HL-60 (cell line): Measurements from ENCODE around the gene HNF4A.
"Not testable (repeated sequence)": the region's sequence is repeated elsewhere in the genome, so short reads cannot be mapped to it uniquely, and the experiment has no call there.

ENCODE experiments used
- DNase-seq, 2 experiments: peaks; one replicate each; pipeline ENCODE4 v3.0.0-alpha.2; 2010 to 2020; ENCODE audit warnings: low read depth in 1 of 2, low spot score in 1 of 2
- H3K27ac ChIP-seq: fragments of 250-450 bp; sonication (Bioruptor Pico); replicated peaks from 2 replicates; pipeline ENCODE4 v1.5.1; 2020; ENCODE audit warnings: mild to moderate bottlenecking, moderate library complexity
- H3K27me3 ChIP-seq: fragments of 250-450 bp; sonication (Bioruptor Pico); 2 replicates; pipeline ENCODE4 v1.5.1; 2021; ENCODE audit warnings: mild to moderate bottlenecking, moderate library complexity; ENCODE audit not compliant: insufficient read depth, poor library complexity, severe bottlenecking
- H3K4me3 ChIP-seq: replicated peaks from 2 replicates; pipeline ENCODE4 v1.5.1; 2011; ENCODE audit warnings: mild to moderate bottlenecking, control low read depth, low read length; ENCODE audit not compliant: insufficient read depth
- GABPA ChIP-seq: IDR thresholded peaks from 2 replicates; pipeline ENCODE4 v1.6.1; 2012; ENCODE audit warnings: low read depth
- POLR2AphosphoS5 ChIP-seq: IDR thresholded peaks from 2 replicates; pipeline ENCODE4 v1.6.1; 2012; ENCODE audit warnings: low read depth
- SPI1 ChIP-seq: IDR thresholded peaks from 2 replicates; pipeline ENCODE4 v1.6.1; 2012; ENCODE audit warnings: low read depth, mild to moderate bottlenecking, borderline replicate concordance
- TF ChIP-seq, protein P1 (sequence below): IDR thresholded peaks from 2 replicates; pipeline ENCODE4 v1.6.1; 2012; ENCODE audit warnings: low read depth; ENCODE audit not compliant: insufficient replicate concordance
- TF ChIP-seq, protein P2 (sequence below): IDR thresholded peaks from one replicate; pipeline ENCODE4 v1.5.1; 2011; ENCODE audit warnings: low read length, control low read depth, inconsistent platforms; ENCODE audit not compliant: insufficient read depth

HNF4A gene

DNA sequence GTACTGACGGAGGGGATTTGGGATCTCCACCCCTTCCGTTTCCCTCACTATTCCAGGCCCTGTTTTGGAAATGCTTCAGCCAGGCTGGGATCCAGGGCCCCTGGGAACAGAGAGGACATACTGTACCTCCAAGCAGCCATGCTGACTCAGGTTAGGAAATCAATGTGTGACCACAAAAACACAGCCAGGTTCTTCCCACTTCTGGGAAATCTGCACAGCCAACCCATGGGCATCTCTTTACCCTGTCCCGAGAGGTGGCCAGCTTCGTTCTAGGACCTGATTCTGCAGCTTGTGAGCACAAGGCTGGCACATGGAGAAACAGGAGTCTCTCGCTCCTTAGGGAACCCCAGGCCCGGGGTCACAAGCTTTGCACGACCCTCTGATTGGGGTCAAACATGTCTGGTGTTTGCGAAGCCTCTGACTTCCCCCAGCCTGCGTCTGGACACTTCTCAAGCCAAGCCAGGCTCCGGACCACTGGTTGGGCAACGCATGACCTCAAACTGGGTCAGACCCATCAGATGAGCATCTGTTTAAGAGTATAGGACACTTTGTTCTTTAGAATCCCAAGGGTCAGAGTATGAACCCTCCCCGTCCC is 111.9 kb downstream of the HNF4A start:
- Histone ChIP-seq H3K27ac (no peak overlapping the region), H3K27me3 (no peaks in the 10 kb centered on the region), H3K4me3 (no peak overlapping the region)
- no peak for DNase-seq
- no peak for TF ChIP-seq GABPA
- TF ChIP-seq SPI1, result no peak
- TF ChIP-seq POLR2AphosphoS5, result no peak
- TF ChIP-seq, protein P1, sequence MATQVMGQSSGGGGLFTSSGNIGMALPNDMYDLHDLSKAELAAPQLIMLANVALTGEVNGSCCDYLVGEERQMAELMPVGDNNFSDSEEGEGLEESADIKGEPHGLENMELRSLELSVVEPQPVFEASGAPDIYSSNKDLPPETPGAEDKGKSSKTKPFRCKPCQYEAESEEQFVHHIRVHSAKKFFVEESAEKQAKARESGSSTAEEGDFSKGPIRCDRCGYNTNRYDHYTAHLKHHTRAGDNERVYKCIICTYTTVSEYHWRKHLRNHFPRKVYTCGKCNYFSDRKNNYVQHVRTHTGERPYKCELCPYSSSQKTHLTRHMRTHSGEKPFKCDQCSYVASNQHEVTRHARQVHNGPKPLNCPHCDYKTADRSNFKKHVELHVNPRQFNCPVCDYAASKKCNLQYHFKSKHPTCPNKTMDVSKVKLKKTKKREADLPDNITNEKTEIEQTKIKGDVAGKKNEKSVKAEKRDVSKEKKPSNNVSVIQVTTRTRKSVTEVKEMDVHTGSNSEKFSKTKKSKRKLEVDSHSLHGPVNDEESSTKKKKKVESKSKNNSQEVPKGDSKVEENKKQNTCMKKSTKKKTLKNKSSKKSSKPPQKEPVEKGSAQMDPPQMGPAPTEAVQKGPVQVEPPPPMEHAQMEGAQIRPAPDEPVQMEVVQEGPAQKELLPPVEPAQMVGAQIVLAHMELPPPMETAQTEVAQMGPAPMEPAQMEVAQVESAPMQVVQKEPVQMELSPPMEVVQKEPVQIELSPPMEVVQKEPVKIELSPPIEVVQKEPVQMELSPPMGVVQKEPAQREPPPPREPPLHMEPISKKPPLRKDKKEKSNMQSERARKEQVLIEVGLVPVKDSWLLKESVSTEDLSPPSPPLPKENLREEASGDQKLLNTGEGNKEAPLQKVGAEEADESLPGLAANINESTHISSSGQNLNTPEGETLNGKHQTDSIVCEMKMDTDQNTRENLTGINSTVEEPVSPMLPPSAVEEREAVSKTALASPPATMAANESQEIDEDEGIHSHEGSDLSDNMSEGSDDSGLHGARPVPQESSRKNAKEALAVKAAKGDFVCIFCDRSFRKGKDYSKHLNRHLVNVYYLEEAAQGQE, result no peak
- TF ChIP-seq, protein P2, sequence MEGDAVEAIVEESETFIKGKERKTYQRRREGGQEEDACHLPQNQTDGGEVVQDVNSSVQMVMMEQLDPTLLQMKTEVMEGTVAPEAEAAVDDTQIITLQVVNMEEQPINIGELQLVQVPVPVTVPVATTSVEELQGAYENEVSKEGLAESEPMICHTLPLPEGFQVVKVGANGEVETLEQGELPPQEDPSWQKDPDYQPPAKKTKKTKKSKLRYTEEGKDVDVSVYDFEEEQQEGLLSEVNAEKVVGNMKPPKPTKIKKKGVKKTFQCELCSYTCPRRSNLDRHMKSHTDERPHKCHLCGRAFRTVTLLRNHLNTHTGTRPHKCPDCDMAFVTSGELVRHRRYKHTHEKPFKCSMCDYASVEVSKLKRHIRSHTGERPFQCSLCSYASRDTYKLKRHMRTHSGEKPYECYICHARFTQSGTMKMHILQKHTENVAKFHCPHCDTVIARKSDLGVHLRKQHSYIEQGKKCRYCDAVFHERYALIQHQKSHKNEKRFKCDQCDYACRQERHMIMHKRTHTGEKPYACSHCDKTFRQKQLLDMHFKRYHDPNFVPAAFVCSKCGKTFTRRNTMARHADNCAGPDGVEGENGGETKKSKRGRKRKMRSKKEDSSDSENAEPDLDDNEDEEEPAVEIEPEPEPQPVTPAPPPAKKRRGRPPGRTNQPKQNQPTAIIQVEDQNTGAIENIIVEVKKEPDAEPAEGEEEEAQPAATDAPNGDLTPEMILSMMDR, result no peak

DNA sequence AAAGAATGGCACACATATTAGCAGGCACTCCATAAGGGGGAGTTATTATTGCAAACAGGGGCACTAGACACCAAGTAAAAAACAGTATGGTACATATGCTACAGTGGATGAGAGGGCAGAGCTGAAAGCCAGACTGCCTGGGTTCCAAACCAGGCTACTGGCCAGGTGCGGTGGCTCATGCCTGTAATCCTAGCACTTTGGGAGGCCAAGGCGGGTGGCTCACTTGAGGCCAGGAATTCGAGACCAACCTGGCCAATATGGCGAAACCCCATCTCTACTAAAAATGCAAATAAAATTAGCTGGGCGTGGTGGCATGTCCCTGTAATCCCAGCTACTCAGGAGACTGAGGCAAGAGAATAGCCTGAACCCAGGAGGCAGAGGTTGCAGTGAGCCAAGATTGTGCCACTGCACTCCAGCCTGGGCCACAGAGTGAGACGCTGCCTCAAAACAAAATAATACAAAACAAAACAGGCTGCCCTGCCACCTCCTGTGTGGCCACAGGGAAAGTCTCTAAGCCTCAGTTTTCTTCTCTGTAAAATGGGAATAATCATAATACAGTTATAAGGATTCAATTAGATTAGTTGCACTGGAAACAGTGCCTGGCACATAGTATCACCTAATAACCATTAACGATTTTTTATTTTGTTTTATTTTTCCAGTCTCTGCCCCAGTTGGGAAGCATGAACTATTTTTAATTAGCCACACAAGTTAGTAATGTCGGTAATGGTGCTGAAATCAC is 112.7 kb downstream of the HNF4A start:
- Histone ChIP-seq H3K4me3 (no peak overlapping the region), H3K27ac (no peak overlapping the region), H3K27me3 (no peaks in the 10 kb centered on the region)
- DNase-seq, result no peak
- TF ChIP-seq, protein P2, result no peak

DNA sequence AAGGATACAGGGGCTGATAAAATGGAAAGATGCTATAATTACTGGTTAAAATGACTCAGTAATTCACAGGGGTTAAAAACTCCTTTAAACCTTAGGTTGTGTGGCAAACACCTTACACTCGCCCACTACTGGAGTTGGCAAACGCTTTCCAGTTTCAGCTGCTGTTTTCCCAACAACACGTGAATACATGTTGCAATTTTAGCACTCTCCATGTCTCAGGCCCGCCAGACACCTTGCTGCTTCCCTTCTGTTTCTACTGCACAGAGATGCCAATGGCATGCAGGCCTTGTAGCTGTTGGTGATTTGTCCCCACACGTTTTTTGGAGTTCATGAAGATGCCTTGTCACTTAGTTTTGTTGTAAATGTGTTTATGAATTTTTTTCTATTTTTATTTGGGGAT is 114.8 kb downstream of the HNF4A start:
- Histone ChIP-seq H3K27ac (no peak overlapping the region), H3K4me3 (no peak overlapping the region), H3K27me3 (no peaks in the 10 kb centered on the region)
- TF ChIP-seq GABPA (no peak), POLR2AphosphoS5 (no peak), SPI1 (no peak)
- TF ChIP-seq, protein P2, result no peak
- TF ChIP-seq, protein P1, result no peak
- DNase-seq, result no peak

DNA sequence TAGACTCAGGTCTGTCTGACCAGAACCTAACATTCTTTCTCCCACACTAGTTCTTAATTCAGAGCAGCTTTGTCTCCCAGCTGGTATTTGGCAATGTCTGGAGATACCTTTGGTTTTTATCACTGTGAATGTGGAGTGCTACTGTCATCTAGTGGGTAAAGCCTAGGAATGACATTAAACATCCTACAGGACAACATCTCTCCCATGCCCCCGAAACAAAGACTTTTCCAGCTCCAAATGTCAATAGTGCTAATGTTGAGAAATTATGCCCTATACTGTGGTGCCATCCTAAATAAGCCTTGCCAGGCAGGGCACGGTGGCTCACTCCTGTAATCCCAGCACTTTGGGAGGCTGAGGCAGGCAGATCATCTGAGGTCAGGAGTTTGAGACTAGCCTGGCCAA is 116.0 kb downstream of the HNF4A start:
- TF ChIP-seq, protein P1, result no peak
- TF ChIP-seq SPI1 (no peak), POLR2AphosphoS5 (no peak), GABPA (no peak)
- TF ChIP-seq, protein P2, result no peak
- Histone ChIP-seq H3K4me3 (no peak overlapping the region), H3K27ac (no peak overlapping the region), H3K27me3 (no peaks in the 10 kb centered on the region)
- DNase-seq, result no peak

DNA sequence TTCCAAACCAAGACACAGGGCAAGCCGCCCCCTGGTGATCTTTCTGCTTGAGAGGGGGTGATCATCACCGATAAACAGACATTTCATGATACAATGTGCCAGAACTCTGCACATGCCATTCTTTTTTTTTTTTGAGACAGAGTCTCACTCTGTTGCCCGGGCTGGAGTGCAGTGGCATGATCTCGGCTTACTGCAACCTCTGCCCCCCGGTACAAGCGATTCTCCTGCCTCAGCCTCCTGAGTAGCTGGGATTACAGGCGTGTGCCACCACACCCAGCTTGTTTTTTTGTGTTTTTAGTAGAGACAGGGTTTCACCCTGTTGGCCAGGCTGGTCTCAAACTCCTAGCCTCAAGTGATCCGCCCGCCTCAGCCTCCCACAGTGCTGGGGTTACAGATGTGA is 116.8 kb downstream of the HNF4A start:
- not testable (repeated sequence) for H3K27ac ChIP-seq, DNase-seq, H3K27me3 ChIP-seq, H3K4me3 ChIP-seq
